ENCODE measurements around the gene TMEM150A.
"Not testable (repeated sequence)": the region's sequence is repeated elsewhere in the genome, so short reads cannot be mapped to it uniquely, and the experiment has no call there.

The TMEM150A gene

DNA sequence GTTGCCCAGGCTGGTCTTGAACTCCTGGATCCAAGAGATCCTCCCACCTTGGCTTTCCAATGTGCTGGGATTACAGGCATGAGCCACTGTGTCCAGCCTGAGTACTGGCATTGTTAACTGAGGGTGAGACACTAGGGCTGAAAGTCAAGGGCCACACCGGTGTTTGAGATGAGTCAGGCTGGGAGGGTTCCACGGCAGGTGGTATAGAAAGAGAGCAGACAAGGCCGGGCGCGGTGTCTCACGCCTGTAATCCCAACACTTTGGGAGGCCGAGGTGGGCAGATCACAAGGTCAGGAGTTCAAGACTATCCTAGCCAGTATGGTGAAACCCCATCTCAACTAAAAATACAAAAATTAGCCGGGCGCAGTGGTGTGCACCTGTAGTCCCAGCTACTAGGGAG, 10.2 kb downstream of the TMEM150A start:
- DNase-seq: not testable (repeated sequence)

DNA sequence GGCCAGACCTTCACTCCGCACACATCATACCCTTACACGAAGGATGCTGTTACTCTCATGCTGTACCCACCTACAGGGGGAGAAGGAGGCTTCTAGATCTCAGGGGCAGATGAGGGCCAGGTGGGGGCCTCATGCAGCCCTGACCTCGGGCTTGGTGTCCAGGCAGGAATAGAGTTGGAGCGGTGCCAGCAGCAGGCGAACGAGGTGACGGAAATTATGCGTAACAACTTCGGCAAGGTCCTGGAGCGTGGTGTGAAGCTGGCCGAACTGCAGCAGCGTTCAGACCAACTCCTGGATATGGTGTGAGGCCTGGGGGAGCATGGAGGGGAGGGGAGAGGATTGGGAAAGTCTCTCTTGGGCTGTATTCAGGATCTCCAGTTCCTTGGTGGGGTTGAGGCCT, 10.9 kb downstream of the TMEM150A start:
- no peak for DNase-seq

DNA sequence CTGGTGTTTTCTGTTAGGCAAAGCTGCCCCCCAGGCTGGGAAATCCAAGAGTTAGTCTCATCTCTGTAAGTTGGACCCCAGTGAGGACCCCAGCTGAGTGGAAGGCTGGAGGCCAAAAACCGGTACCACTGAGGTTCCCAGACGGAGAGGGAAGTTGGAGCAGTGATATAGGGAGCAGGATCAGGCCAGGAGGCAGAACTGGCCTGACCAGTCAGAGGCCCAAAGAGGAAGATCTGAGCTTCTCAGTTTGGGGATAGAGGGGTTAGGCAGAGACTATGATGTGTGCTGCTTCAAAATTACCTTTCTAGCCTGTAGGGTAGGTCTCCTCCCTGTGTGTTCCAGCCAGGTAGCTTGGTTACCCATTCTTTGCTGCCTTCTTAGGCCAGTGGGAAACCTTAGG, 11.5 kb downstream of the TMEM150A start:
- no peak for DNase-seq

DNA sequence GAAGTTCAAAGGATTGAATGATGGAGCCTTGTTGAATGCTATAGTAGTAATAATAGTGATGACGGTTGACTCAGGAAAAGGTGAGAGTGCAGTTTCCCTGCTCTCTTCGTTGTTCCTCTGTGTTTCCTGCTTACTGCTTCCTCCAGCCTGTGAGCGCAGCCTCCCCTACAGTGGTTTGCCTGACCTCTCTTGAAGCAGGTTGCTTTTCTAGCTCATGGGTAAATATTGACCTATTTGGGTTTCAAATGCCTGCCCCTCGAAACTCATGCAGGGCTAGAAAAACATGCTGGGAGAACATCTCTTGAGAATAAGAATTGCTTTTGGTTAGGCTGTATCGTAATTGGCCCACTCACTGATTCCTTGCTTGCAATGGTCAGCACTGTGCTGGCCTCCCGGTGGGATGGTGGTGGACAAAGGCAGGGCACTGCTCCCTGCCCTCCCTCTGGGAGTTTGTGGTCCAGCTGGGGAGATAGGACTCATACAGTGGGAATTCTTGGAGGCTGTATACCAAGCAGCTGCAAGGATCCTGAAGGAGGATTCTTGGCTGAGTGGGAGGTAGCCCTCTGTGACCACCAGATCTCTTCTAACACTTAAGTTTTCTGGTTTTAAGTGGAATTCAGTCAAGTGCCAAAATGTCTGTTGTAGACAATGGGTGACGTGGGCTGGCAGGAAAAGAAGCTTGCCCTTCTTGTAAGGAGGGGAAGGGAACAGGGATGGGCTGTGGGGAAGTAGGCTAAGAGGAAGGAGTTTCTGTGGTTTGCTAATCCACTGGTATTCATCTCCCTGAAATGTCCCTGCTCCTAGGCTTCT, 12.3 kb downstream of the TMEM150A start:
- DNase-seq: no peak

DNA sequence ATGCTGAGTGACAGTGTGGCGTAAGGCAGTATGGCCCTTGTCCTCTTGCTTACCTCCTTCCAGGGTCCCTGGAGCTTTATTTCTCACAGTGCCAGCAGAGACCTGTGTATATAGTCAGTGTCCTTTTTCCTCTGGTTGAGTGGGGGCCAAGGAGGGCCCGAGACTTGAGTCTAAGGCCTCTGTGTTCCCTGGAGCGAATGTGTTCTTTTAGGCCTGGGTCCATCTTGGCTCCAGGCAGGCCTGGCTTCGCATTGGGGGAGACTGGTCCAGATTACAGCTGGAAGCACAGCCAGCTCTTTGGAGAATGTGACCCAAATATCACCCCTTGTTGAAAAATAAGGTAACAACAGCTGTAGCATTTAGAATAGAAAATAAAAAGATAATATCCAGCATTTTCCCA, 13.3 kb downstream of the TMEM150A start:
- no peak for DNase-seq

DNA sequence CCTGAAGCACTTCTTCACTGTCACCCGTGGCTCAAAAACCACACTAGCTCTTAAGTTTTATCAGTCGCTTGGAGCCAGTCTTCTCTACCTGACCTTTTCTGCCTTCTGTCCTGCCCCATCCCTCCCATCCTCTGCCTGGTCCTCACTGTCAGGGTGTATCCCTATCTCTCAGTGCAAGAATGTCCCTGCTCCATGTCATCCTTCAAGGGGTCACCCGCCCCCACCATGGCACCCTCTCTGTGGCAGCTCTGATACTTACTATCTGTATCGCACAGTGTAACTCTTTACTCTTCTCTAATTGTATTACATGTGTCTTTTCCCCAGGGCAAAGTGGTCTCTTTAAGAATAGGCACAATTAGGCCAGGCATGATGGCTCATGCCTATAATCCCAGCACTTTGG, 13.9 kb downstream of the TMEM150A start:
- no peak for DNase-seq

DNA sequence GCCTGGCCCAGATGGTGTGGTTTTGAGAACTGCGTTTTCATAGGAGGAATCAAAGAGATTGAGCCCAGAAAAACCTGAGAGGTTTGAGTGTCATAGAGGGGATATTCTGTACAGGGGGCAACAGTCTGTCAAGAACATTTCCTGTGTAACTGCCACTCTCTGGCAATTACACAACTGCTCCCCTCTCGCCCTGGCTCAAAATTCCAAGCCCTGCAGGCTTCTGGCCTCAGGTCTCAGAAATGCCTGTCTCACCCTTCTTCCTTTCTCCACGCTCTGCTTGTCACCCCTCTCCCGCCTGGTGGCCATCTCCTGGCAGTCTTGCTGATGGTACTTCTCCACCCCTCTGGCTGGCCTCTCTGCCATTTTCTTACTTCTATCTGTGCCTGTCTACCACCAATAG, 14.3 kb downstream of the TMEM150A start:
- no peak for DNase-seq

DNA sequence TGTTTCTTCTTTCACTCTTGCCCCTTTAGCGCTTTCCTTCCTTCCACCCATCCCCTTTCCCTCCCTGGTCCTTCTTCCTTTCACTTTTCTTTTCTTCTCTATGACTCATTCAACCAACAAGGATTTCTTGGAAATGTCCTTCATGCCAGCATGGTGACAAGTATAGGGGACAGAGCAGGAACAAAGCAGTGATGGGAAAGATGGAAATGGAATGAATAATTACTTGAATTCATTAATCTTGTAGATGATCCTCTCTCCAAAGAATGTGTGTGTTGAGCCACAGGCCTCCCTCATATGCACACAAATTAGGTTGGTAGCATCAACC, 16.8 kb downstream of the TMEM150A start:
- no peak for DNase-seq

DNA sequence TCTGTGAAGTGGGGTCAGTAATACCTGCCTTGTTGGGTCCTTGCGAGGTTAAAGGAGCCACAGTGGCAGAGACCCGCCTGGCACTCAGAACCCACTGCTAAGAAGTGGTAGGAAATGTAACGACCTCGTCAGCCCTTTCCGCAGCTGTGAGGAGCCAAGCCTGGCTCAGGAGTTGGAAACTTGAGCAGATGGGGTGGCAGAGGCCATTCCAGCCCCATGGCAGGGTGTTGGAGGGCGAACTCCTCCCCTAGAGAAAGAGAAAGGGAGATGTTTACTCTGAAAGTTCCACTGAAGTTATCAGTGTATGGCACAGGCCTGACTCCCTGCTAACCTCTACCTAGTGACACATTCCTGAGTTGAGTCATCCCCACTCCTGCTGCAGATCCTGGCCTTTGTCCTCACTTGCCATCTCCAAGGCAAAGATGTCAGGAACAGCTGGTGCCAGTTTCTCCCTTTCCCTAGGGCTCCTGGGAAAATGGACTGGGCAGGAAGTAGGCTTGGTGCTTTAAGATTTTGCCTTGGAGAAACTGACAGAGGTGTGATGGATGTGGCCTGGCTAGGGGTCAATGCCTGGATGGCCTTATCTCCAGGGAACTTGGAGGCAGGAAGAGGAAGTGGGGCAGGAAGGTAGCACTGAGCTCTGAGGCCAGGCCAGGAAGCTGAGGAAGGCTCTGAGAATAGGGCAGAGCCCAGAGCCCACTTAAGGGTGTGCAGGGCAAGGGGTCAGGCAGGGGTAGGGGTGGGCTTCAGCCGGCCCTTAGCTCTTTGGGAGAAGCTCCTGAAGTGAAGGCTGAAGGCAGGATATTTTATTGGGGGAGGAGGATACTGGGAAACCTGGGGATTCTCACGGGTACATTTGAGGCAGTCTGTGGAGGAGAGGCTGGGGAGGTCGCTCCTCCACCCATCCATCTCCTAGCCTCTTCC, 17.4 kb downstream of the TMEM150A start:
- peak; percentile 42 for DNase-seq

DNA sequence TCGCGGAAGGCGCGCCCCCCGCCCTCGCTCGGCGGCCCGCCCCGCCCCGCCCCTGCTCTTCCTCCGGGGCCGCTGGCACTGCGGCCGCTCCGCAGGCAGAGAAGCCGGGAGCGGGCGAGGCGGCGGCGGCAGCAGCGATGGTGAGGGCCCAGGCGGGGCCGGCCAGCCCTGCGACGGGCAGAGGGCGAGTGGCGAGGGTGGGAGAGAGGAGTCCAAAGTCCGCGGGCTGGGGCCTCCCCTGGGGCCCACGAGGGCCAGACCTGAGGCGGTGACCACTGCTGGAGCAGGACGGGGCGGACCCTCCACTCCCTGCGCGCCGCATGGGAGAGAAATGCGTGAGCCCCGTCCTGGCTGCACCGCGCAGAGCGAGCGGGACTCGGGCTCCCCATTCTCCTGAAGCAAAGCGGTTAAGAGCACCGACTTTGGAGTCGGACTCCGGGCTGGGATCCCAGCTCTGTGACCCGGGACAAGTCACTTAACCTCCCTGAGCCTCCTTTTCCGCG, 18.1 kb downstream of the TMEM150A start, which contains the start of gene VAMP5:
Gene VAMP5 (plus strand): TSS at position 78 of the 503 bp plus-strand sequence. CDS start 60 bp downstream, at position 138.
- no peak for DNase-seq

DNA sequence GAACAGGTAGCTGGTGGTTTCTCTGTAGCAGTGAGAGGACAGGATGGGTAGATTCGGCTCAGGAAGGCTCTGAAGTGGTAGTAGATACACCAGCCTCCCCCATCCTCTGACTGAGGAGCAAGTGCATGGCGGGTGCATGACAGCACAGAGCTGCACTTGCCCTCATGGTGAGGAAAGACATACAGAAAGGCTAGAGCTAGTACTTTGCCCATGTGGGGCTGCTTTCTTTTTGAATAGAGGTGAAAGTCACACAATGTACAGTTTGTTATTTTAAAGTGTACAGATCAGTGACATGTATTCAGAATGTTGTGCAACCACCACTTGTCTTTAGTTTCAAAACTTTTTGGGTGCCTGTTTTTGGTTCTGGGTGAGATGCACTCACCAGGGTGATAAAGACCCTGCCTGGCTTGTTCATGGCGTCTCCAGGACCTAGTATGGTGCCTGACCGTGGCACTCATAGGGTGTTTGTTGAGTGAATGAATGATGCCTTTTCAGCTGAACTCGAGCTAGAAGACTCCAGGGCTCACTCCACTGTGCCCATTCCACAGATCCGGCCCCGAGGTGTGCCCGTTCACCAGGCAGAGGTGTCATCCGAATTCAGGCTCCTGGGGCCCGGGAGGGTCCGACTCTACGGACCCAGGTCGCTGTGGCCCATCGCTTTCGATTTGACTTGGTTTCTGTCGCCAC, 18.7 kb downstream of the TMEM150A start:
- peak; percentile 30 for DNase-seq

DNA sequence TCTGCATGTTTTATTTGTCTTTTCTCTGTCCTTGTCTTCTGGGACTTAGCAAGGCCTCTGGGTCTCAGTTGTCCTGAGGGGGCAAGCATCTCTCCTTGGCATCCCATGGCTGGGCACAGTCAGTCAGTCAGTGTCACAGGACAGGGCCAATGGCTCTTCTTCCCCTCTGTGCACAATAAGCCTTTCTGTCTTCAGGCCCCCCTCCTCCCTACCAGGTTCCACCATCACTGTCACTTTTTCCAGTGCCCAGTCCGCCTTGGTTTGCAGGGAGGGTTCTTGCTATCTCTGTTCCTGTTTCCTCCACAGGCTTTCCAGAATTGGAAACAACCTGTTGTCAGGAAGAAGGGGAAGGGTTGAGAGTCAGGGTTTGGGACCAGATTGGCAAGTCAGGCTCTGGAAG, 20.0 kb downstream of the TMEM150A start:
- no peak for DNase-seq

DNA sequence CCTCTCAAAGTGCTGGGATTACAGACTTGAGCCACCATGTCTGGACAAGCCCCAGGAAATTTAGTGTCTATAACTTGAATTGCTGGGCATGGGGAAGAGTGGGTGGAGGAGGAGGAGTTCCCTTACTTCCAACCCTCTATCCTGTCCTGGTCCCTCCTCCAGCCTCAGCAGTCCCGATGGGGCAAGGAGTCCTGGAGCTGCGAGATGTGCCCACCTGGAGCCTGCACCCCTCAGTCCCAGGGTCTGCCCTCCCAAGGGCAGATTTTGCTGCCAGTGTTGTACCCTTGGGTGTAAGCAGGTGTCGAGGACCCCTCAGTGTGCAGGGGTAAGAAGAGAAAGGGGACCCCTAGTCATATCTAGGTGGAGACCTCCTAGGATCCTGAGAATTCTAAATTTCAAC, 22.3 kb downstream of the TMEM150A start:
- DNase-seq: no peak

DNA sequence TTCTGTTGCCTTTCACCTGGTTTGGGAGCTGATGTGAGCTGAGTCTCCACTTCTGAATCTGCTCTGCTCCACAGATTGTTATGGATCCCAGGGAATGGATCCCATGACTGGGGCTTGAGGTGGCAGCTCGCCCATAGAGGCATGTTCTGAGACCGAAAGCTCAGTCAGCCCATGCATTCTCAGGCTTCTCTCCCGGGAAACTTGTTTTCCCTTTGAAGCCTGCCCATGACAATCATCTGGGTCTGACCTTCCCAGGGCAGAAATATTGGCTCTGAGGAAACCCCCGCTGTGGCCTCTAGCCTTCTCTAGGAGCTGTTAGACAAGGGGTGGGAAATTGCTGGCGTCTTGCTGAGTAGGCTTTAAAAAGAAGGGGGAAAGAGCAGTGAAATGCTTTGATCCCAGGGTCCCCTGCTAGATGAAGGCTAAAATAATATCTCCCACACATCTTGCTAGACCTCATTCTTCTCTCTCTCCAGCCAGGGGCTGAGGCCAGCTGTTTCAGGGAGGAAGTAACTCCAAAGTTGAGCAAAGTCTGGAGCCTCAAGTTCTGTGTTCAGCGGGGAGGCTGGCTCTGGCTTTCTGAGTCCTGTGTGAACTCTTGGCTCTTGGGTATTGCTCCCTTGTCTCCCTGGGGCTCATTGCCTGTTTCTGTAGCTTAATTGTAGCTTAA, 23.1 kb downstream of the TMEM150A start:
- DNase-seq: no peak

DNA sequence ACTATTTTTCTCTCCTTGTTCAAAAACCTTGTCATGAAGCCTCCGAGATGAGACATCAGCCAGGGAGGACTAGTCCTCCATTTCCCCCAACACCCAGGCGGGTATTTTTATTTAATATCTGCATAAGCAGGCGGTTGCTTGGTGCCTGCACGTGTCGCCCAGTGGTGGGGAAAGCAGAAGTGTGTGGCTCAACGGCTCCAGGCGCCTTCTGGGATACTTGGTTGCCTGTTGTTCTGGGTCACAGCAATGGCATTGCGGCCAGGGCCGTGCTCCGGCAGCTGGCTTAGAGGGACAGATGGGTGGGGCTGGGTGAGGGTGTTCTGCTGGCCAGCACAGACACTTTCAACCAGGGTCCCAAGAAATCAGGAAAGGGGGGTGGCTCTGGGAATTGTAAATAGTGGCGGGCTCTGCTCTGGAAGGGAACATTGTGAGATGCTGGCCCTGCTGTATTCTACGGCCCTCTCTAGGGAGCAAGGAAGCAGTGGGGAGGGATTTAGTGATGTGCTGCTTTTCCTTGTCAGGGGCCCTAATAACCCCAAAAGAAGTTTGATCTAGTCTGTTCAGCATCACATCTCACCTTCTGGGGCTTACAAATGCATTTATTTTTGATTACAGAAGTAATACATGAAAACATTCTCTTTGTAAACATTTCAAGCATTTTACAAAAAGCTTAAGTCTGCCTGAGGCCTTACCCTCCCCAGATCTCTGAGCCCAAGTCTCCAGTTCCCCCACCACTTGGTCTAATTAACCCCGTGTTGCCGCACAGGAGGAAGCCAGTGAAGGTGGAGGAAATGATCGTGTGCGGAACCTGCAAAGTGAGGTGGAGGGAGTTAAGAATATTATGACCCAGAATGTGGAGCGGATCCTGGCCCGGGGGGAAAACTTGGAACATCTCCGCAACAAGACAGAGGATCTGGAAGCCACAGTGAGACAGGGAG, 24.0 kb downstream of the TMEM150A start:
- DNase-seq: peak; percentile 30

DNA sequence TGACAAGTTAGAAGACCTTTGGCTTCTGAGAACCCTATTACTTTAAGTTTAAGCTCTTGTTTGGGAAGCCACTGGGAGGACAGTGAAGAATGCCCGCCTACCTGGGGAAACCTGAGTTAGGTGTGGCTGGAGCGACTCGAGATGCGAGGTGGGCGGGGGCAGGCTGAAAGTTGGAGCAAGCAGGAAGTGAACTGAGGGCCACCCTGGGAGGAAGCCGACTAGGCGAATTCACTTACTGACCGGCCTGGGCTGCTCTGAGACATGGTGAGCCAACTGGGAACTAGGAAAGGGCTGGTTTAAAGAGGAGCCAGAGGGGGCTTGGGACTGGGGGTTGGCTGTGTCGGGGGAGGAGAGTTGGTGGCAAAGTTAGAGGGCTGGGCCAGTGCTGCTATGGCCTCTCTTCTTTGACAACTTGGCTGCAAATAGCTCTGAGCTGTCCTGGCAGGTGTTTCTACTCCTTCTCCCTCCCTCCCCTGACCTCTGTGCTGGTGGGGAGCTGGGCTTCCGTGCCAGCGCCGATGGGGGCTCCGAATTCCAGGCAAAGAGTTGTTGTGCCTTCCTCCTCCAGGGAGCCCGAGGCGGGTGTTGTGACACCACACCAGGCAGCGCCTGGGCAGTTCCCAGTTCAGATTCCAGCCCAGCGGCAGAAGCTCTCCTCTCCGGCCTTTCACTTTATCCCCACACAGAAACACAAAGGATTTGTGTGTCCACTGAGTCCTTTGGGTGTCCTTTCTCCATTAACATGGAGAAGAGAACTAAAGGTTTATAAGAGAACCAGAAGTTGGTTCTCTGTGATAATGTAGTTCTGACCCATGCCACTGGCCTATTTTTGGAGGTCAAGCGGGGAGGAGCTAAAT, 24.9 kb downstream of the TMEM150A start, which contains the start of gene VAMP8:
Gene VAMP8 (plus strand): TSS at position 201 of the 857 bp plus-strand sequence. CDS start 61 bp downstream, at position 262.
- peak; percentile 70 for DNase-seq

DNA sequence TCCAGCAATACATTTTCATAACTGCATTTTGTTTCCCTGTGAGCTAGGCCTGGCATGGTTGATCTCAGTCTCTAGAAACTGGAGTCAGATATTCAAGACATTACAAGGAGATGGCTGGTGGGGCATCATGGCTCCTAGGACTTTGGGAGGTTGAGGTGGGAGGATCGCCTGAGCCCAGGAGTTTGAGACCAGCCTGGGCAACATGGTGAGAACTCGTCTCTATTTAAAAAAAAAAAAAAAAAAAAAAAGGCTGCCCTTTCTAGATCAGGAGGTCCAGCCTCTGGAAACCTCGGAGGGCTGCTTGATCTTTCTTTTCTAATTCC, 25.5 kb downstream of the TMEM150A start:
- no peak for DNase-seq

DNA sequence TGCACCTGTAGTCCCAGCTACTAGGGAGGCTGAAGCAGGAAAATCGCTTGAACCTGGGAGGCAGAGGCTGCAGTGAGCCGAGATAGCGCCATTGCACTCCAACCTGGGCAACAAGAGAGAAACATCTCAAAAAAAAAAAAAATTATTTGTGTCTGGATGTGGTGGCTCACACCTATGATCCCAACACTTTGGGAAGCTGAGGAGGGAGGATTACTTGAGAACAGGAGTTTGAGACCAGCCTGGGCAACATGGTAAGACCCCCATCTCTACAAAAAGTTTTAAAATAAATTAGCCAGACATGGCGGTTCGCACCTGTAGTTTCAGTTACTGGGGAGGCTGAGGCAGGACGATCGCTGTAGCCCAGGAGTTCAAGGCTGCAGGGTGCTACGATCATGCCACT, 26.8 kb downstream of the TMEM150A start:
- no peak for DNase-seq

DNA sequence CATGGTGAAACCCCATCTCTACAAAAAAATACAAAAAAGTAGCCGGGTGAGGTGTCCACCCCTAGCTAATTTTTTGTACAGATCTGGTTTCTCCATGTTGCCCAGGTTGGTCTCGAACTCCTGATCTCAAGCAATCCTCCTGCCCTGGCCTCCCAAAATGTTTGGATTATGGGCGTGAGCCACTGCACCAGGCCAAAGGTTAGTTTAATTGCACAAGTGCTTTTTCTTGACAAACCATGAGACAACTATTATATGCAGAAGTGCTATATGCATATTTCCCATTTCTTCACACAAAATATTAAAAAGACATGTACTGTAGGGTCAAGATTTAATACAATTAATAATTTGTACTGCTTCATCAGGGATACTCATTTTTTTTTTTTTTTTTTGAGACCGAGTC, 36.2 kb downstream of the TMEM150A start:
- no peak for DNase-seq

DNA sequence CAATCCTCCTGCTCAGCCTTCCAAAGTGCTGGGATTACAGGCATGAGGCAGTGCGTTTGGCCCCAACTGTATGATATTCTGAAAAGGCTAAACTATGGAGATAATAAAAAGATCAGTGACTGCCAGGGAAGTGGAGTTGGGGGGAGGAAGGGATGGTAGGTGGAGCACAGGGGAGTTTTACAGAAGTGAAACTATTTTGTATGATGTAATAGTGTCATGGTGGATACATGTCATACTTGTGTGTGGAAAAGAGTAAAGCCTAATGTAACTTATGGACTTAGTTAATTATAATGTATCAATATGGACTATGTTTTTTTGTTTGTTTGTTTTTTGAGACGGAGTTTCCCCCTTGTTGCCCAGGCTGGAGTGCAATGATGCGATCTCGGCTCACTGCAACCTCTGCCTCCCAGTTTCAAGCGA, 38.3 kb downstream of the TMEM150A start:
- DNase-seq: no peak

Data from stimulated activated CD4-positive, alpha-beta T cell treated with anti-CD3 and anti-CD28 coated beads, Interleukin-4, amount 100 ng/mL, for 24 hours (primary cell).